LNCaP clone FGC (cell line): ENCODE data around the gene DNAJA4.

Experiments
- DNase-seq: peaks from one replicate; pipeline ENCODE4 v3.0.0-alpha.2; 2011; ENCODE audit warnings: low read depth
- H3K4me3 ChIP-seq: 2 replicates; pipeline ENCODE4 v1.5.1; 2011; ENCODE audit warnings: mild to moderate bottlenecking, low read depth, low read length, control low read depth
- TF ChIP-seq, protein P1 (sequence below): IDR thresholded peaks from 2 replicates; pipeline ENCODE4 v1.5.1; 2012; ENCODE audit warnings: mild to moderate bottlenecking; ENCODE audit not compliant: control insufficient read depth, insufficient read depth; ENCODE audit errors: extremely low read depth

The DNAJA4 gene

DNA sequence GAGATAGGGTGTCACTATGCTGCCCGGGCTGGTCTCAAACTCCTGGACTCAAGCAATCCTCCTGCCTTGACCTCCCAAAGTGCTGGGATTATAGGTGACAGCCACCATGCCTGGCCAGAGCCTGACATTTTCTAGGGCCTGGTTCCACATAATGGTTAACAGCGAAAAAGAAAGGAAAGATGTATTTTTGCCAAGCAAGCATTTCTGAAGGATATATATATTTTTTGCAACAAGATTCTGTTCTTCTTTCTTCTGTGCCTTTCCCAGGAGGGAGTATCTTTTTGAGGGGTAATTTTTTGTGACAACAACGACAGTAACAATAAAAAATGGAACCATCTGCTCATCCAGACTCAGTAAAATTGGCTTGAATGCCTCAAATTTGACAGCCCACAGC, 8.3 kb upstream of the DNAJA4 start:
- no peak overlapping the region for H3K4me3 ChIP-seq
- TF ChIP-seq, protein P1, sequence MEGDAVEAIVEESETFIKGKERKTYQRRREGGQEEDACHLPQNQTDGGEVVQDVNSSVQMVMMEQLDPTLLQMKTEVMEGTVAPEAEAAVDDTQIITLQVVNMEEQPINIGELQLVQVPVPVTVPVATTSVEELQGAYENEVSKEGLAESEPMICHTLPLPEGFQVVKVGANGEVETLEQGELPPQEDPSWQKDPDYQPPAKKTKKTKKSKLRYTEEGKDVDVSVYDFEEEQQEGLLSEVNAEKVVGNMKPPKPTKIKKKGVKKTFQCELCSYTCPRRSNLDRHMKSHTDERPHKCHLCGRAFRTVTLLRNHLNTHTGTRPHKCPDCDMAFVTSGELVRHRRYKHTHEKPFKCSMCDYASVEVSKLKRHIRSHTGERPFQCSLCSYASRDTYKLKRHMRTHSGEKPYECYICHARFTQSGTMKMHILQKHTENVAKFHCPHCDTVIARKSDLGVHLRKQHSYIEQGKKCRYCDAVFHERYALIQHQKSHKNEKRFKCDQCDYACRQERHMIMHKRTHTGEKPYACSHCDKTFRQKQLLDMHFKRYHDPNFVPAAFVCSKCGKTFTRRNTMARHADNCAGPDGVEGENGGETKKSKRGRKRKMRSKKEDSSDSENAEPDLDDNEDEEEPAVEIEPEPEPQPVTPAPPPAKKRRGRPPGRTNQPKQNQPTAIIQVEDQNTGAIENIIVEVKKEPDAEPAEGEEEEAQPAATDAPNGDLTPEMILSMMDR, result no peak
- DNase-seq, result no peak

DNA sequence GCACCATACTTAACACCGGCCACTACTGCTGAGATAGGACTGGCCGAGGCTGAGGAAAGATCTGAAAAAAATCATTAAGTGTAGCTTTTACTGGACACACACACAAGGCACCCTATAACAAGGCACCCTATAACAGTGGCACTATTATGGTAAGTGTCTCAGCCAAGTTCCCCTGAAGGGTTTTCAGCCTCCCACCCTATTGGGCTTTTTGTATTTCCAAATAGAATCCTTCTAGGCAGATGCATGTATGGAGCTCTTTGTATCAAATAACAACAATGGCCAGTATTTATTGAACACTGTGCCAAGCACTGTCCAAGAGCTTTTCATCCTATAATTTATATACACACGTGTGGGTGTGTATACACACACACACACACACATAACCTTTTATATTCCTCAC, 6.7 kb upstream of the DNAJA4 start:
- no peak overlapping the region for H3K4me3 ChIP-seq
- TF ChIP-seq, protein P1, result no peak
- no peak for DNase-seq

DNA sequence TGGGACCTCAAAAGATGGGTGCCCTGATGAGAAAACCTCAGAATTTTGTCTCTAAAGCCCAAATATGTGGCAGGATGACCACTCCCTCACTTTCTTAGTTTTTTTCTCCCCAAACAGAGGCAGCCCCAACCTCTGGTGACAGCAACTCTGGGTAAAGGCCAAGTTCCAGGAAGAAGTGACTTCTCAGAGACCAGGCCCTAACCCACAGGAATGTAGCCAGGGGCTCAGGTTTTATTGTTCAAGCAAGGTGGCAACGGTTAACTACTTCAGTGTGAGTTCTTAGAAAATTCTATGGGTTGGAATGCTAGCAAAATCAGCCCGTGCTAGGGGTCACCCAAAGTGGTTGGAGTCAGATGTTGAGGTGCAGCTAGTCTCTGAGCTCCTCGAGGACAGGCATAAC, 5.1 kb upstream of the DNAJA4 start:
- no peak for DNase-seq
- TF ChIP-seq, protein P1, result no peak
- H3K4me3 ChIP-seq, result no peak overlapping the region

DNA sequence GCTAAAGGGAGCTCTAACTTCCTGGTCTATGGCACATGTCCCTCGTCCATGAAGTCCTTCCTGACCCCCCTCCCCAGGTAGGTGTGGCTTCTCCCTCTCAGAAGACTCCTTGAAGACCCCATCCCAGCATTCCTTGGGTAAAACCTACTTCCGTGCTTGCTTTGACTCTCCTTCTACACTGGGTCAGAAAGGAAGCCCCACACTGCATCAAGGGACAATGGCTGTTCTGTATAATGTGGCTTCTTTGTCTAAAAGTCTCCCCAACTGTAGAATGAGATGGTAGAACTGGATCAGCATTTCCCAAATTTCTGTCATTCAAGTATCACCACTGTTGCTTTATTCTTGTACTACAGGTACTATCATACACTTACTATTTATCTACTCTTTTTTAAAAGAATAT, 3.9 kb upstream of the DNAJA4 start:
- TF ChIP-seq, protein P1, result no peak
- H3K4me3 ChIP-seq, result no peak overlapping the region
- DNase-seq, result no peak

DNA sequence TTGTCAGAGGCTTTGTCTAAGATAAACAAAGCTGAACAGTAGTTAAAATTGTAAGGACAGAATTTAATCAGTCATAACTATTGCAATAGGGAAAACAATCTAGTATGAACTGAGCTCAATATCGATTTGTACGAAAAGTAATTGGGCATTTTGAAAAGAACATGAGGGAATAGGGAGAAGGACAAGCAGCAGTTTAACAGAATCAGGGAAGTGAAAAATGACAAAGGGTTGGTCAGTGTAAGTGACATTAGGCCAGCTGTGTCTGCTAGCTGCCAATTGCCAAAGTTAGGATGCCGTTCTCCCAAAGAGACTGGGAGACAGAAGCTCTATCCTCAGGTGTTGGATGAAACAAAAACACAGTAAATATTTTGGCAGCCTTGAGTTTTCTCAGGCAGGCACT, 3.3 kb upstream of the DNAJA4 start:
- H3K4me3 ChIP-seq, result no peak overlapping the region
- TF ChIP-seq, protein P1, result no peak
- no peak for DNase-seq

DNA sequence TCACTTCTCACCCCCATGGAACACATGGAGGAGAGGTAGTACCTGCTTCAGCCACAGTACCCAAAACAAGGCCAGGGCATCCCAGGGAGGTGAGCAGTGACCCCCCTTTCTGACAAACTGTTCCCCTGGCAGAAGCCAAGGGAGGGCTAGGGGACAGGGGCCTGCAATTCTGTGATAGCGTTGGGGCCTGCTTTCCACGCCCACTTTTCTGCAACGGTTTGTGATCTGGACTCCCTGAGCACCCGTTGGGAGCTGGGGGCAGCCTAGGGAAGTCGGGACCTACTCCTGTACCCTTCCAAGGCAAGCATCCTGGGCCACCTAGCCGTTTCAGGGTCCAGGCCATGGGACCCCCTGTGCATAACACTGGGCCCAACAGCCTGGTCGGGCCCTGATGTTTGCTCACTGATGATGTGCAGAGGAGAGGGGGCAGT, 996 bp upstream of the DNAJA4 start:
- TF ChIP-seq, protein P1, result no peak
- DNase-seq, result no peak
- H3K4me3 ChIP-seq, result no peak overlapping the region

DNA sequence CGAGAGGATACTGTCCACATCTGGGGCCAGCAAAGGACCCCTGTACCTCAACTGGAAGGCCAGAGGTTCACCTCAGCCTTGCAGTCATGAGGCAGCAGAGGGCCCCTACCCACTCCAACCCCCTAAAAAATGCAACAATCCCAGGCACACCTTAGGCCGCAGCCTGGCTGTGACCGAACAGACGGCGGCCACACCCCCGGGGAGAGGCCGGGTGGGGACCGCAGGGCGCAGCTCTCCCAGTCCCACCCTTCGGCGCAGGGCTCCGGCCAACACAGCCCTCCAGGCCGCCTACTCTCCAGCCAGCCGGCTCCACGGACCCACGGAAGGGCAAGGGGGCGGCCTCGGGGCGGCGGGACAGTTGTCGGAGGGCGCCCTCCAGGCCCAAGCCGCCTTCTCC, 457 bp upstream of the DNAJA4 start:
- TF ChIP-seq, protein P1, result no peak
- no peak for DNase-seq
- H3K4me3 ChIP-seq, result no peak overlapping the region
